HG03520 (cell line): Measurements from ENCODE around the gene HCN1.
"Not testable (repeated sequence)": the region's sequence is repeated elsewhere in the genome, so short reads cannot be mapped to it uniquely, and the experiment has no call there.

Experiments
- ATAC-seq: cut with Tn5 transposase; IDR thresholded peaks from one replicate; pipeline ENCODE4 v1.9.1; 2021; ENCODE audit warnings: mild to moderate bottlenecking, moderate library complexity; ENCODE audit not compliant: unreplicated experiment

HCN1 gene

DNA sequence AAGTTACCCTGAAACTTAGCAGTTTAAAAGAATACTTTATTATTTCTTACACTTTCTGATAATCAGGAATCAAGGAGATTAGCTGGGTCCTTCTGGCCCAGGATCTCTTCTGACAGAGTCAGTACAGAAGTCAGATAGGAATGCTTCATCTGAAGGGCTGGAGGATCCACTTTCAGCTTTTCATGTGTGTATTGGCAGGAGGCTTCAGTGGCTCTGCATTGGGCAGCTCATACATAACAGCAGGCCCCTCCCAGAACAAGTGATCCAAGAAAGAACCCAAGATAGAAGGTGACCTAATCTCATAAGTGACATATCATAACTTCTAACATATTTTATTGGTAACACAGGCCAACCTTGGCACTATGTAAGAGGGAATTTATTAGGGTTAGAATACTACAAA lies 258.4 kb downstream of the HCN1 start:
- ATAC-seq = no peak

DNA sequence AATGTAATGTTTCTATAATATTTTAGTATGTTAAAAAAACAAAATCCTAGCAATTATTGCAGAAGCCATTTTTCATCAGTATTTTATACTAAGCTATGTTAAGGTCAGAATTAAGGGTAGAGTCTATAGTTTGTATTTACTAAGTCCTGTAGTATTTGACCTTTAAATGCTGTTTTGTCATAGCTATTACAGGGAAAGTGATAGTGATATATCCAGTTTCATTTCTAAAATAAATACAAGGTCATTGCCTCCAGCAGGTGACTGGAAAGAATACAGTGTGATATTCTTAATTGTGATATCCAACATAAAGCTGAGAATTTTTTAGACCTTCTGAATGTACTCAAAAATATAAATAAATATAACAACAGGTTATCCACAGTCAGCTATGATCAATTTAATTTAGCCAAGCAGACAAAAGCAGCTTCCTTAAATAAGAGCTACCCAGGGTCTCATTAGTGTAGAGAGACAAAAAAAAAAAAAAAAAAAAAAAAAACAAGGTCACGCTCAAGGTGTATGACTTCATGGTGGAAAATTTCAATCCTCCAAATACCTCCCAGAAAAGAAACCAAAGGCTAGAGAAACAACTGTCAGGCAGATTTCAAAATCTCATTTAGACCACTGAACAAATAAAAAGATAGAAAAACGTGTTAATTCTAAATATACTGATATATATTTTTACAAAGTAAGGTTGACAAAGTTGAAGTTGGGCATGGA lies 278.7 kb downstream of the HCN1 start:
- ATAC-seq = no peak

DNA sequence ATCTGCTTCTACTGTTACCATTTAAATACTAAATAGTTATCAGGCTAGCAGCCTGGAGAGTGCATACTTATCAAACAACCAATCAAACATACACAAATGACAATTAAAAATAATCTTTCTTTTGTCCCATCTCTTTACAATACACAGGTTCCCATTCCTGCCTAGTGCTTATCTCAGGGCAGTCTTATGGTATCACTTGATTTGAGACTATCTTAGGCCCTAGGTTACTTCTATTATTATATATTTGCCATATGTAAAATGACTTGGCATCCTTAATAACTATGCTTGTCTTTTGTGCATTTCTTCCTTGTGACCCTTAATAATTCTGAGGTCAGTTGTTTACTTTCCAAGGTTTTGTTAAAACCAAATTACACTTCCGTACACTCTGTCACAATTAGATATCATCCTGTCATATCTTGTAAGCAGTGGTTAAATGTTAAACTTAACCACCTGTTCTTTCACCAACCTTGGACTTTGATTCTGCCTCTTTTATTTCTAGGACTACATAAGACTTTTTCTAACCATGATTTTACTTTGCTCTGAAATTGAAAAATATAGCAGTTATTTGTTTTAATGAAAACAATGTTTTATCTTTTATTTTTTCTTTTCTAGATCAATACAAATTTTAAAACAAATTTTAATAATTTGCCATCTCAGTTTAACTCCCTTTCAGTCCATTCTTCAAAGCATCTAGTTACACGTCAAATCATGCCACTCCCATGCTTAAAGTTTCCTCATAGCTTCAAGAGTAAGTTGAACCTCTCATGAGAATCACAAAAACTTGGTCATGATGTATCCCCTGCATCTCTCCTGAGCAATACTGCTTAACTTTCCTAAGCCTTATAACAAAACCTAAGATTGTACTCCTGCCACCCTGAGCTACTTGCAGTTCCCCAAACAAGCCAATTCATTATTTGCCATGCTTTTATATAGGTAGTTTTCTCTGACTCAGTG lies 281.3 kb downstream of the HCN1 start:
- no peak for ATAC-seq

DNA sequence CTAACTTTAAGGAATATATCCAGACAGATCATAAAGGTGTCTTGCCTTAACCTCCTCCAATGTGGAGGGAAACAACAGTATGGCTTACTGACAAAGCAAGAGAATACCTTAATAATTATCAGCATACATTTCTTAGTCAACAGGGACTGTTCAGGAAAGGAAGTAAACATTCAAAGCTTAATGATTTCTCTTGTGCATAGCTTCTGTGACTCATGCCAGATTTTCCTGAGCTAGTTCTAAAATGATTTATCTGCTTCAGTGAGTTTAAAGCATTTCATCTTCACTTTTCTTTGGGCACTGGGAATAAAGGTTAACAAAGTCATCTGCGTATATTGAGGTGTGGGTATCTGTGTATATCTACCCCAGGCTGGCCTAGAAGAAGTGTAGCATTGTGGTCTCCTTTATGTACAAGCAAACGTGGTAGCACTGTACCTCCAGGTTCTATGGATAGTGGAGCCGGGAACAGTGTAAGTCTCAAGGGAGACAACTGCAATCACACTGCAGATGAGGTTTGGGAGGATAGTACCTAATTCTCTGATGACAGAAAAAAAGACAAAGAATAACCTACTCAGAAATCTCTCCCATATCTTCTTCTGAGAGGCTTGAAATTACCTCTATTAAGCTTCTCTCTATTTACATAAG lies 284.1 kb downstream of the HCN1 start:
- no peak for ATAC-seq

DNA sequence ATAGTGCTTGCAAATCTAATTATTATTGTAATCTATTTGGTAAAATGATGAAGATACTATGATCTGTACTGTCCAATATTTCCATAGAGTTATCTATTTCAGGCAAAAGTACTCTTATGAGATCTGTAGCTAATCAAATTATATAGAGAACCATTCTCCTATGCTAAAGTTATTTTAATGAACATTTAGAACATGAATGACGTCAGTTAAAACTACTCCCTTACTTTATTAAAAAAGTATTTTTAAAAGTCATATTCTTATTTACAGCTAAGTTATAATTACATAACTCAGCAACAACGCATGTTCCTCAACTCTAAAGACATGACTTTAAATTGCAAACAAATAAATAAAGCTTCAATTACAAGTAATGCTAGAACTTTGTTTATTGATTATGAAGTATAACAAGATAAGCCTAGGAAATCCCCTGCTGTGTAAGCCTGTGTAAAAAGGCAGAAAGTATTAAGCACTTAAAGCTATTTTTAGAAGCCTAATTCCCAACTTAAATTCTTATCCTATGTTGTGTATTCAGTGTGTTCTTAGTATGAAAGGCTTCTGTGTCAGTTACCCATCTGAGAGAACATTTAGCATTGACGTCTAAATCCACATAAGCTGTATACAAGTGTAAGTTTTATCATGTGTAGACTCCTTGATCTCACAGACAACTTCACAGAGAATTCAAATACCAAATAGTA lies 285.7 kb downstream of the HCN1 start:
- ATAC-seq = no peak

DNA sequence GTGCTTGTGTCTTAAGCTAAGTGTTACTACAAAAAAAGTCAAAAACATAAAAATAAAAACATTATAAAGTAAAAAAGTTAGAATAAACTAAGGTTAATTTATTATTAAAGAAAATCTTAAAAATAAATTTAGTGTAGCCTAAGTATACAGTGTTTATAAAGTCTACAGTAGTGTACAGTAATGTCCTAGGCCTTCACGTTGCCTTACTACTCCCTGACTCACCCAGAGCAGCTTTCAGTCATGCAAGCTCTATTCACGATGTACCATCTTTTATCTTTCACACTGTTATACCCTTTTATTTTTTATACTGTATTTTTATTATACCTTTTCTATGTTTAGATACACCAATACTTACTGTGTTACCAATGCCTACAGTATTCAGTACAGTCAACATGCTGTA lies 288.1 kb downstream of the HCN1 start:
- ATAC-seq = no peak

DNA sequence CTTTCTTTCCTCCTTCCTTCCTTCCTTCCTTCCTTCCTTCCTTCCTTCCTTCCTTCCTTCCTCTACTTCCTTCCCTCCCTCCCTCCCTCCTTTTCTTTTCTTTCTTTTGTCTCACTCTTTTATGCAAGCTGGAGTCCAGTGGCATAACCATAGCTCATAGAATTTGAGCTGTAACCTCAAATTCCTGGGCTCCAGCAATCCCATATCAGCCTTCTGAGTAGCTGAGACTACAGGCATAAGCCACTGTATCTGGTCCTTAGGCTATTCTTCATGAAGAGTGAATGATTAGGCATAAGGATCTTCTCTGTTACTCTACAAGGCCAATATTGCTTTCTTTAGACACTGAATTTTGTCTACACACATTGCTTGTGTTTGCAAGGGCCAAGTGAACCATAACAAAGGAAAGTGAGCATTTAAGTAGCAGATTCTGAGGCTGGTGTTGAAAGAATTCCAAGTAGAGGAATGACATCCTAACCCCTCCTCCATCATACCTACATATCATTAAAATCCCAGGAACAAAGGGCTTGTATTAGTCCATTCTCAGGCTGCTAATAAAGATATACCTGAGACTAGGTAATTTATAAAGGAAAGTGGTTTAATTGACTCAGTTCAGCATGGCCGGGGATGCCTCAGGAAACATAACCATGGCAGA lies 293.2 kb downstream of the HCN1 start:
- no peak for ATAC-seq

DNA sequence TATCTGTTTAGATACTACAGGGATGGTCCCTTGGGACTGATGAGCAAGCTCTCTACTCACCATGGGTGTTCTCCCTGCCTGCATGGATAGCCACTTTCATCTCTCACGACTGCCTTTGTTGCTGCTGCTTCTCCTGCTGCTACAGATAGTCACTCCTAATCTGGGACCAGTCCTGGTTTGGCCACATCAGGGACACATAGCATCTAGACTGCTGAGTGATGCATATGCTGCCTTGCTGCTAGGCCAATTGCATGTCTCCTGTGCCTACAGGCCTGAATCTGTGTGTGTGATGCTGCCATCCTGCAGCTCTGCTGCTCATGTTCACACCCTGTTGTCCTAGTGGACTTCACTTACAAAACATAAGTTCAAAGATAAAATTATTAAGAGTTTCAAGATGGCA lies 297.1 kb downstream of the HCN1 start:
- no peak for ATAC-seq

DNA sequence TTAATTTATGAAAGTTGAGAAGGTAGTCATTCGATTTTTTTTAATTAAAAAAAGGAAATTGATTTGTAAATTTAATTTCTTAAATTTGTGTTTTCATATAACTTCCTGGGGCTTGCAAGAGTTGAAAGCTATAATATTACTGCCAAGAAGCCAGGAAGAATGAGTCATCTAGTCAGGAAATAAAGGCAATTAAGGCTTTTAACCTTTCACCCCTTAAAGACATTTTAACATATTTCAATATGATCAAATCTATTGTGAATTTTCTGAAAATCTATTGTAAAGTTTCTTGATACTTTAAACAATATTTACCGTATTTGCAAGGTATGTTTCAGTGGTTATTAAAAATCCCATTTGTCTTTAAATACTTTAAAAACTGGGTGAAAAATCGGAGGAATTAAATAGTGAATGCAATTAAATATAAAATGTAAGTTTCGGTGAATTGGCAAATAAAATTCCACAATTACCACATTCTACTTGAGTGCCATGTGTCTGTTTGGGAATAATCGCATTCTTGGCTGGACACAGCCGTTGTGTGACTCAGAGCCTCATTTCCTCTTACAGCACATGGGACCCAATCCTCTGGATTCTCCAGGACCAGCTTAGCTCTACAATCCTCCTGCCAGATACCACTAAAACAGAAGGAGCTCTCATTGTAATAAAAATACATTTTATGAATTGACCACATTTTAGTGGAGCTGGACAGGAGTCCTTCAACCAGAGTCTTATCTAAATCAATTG lies 310.7 kb downstream of the HCN1 start:
- no peak for ATAC-seq

DNA sequence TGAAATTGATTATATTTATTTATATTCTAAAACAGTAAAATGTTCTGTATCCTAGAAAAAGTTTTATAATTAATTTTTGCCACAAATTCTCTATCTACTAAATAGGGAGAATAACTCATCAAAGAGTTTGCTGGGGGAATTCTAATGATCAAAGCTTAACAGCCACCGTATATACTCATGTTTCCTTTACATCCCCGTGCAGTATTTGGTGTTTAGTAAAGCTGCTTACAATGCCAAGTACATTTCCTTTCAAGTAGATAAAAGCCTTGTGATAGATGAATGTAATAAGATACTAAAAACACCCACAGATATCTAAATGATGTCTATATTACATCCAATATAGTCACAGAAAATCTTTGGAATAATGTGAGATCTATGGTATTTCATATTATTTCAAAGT lies 312.2 kb downstream of the HCN1 start:
- no peak for ATAC-seq

DNA sequence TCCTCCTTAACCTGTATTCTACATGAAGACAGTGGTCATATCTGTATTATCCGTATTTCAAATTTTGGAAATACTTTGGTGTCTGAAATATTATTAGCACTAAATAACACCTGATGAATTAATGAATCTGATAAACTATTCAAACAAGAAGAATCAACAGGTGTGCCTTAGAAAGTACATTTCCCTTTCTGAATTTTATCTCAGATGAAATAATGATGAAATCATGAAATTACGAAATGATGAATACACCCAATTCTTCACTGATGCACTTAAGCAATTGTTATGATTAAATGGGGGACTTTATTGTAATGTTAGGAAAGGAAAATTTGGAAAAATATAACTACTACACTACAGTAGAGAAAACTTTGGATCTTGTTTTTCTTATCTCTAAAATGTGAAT lies 313.6 kb downstream of the HCN1 start:
- ATAC-seq = no peak

DNA sequence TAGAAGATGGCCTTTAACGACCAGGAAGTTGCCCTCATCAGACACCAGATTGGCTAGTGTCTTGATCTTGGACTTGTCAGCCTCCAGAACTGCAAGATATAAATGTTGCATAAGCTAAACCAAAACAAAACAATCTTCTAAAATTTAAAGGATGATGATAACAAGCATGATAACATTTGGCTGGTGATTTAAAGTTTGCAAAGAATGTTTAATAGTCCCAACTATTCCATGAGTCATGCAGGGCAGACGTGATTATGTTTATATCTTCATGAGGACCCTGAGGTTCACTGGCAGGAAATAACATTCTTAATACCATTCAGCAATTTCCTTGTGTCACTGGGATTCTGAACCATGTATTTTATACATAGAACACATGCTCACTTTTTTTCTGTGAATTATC lies 319.8 kb downstream of the HCN1 start:
- ATAC-seq = no peak

DNA sequence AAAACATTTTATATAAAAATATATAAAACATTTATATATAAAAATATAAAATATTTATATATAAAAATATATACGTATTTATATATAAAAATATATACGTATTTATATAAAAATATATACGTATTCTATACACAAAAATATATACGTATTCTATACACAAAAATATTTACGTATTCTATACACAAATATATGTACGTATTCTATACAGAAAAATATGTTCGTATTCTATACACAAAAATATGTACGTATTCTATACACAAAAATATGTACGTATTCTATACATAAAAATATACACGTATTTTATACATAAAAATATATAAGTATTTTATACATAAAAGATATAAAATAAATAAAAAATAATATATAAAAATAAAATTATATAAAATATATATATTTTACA lies 323.6 kb downstream of the HCN1 start:
- no peak for ATAC-seq

DNA sequence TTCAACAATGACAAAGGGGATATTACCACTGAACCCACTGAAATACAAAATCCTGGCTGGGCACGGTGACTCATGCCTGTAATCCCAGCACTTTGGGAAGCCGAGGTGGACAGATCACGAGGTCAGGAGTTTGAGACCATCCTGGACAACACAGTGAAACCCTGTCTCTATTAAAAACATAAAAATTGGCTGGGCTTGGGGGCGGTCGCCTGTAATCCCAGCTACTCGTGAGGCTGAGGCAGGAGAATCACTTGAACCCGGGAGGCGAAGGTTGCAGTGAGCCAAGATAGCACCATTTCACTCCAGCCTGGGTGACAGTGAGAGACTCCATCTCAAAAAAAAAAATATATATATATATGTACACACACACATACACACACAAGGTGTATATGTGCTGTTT lies 324.8 kb downstream of the HCN1 start:
- ATAC-seq = not testable (repeated sequence)

DNA sequence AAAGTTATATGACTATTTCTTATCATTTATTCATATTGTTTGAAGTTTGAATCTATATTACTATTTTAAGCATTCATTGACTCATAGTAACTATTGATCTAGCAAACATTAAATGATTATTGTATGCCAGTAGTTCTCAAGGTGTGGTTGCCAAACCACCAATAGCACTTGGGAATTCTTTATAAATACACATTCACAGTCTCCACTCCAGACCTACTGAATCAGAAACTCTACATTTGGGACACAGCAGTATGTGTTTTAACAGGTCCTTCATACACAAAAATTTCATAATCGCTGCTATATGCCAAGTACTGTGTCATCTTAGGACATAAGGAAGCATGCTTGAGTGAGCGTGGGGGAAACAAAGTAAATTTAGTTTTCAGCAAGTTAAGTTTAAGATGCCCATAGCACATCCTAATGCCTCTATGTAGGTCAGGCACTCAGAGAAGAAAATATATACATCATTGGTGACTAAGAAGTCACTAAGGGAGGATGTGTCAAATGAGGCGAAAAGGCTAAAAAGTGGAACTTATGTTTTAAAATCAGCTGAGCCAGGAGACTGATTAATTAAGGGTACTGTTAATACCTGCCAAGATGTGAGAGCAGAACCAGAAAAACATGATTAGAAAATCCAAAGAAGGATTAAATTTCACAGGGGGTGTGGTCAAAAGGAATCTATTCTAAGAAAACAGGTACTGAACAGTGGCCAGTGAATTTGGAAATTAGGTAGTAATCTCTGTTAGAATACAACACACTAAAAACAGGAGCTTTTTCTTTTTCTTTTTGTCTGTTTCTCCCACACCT lies 340.8 kb downstream of the HCN1 start:
- ATAC-seq = no peak

DNA sequence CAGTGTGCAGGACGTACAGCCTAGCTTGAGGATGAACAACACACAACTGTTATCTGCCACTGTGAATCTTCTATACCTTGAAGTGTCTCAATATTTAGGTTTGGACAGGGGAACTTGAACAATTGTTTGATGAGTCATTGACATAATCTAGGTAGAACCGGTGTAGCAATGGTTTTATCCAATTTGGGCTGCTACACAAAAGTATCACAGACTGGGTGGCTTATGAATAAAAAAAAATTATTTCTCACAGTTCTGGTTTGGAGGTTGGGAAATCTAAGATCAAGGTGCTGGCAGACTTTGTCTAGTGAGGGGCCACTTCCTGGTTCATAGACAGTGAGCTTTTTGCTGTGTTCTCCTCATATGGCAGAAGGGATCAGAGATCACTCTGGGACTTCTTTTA lies 359.7 kb downstream of the HCN1 start:
- ATAC-seq = no peak

DNA sequence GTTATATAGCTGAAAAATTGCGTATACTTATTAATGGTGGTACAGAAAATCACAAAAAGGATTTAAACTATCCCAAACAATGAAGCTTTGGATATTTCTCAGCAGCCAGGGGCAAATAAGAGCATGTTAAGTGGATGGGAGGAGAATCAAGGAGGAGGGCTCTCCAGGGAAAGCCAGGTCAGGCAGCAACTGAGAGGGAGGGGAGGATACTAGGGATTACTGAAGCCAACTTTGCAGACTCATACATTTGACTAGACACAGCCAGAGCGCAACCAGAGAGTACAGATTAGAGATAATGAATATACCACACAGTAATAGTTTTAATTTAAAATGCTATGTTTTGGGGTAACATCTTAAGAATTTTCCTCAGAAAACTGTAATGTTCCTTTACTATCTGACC lies 360.2 kb downstream of the HCN1 start:
- ATAC-seq = no peak

DNA sequence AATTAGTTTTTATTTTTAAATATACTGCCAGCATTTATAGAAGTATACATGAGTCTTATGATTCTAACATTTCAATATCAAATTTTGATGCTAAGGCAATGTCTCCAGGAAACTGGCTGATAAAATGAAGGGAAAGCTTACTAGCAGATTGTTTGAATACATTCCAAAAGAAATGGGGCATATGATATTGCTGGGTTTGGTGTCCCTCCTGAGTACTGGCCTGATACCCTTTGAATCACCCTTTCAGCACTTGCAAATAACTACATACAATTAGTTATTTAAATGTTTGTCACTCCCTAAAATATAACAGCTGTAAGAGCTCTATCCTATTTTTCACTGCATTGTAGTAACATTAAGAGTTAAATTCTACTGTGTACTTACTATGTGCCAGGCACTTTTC lies 360.8 kb downstream of the HCN1 start:
- no peak for ATAC-seq

DNA sequence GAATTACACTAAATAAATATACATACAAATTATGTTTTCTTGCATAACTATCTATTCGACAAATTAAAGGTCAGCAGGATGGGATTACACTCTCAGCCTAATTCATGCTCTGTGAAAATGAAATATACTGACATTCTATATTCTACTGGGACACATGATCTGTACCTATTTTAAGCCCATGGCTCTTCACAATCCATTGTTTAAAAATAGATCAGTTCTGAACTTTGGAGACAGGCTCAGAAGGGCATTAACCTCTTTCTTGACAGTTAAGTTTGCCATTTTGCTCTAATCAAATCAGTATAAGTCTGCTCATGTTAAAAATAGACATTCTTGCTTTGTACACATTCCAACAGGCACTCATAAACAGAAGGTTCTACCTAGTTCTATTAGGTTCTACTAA lies 361.2 kb downstream of the HCN1 start:
- ATAC-seq = no peak
